HuH-7.5 (cell line): ENCODE results near the gene TFPI.

Experiments
- DNase-seq: peaks from one replicate; pipeline ENCODE4 v3.0.0; 2011; ENCODE audit warnings: low spot score

TFPI gene

DNA sequence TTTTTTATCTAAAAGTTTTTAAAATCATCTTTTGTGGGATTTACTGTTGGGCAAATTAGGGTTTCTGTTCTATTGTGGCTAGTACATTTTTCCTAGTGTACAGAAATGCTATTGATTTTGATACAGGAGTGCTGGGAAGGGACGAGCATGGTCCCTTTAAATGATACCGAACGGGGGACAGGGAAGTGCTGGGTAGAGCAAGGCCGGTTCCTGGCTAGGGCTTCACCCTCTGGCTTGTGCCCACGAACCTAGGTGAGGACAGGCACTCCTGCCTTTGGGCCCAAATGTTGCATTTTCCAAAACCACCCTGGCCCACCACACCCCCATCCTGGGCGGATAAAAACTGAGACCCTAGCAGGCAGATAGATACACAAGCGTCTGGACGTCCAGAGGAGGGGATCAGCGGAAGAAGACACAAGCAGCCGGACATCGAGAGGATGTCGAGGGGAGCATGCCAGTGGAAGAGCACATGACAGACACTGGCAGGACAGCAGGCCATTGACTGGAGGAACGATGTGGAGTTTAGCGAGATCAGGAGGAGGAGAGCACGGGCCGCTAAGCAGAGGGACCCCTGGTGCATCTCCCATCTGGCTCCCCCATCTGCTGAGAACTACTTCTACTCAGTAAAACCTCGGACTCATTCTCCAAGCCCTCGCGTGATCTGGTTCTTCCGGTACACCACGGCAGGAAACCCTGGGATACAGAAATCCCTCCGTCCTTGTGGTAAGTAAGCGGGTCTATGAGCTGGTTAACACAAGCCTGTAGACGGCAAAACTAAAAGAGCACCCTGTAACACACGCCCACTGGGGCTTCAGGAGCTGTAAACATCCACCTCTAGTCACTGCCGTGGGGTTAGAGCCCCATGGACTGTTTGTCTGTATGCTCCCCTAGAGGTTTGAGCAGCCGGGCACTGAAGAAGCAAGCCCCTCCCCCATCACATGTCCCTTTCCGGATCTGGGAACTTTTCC lies 92.7 kb downstream of the TFPI start:
- peak; percentile 6 for DNase-seq

DNA sequence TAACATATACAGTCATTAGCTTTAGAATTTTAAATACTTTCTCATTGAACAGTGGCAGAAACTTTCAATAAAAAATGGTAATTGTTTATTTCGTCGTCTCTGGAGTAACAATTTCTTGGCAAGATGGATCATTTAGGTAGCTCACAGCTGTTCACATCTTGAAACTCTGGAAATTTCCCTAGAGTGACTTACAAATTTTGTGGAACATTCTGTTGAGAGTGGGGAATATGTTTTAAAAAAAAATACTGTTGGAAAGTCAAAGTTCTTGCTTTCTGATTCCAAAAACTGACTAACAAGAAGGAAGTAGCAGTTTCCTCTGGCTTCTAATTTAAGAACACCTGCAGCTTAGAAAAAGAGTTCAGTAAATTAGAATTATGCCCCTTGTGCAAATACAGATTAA lies 95.0 kb downstream of the TFPI start:
- DNase-seq = no peak

GRCh38 chr2:187453078-187453641 lies 101.1 kb downstream of the TFPI start:
- DNase-seq = no peak

GRCh38 chr2:187451510-187451909 lies 102.7 kb downstream of the TFPI start:
- no peak for DNase-seq

DNA sequence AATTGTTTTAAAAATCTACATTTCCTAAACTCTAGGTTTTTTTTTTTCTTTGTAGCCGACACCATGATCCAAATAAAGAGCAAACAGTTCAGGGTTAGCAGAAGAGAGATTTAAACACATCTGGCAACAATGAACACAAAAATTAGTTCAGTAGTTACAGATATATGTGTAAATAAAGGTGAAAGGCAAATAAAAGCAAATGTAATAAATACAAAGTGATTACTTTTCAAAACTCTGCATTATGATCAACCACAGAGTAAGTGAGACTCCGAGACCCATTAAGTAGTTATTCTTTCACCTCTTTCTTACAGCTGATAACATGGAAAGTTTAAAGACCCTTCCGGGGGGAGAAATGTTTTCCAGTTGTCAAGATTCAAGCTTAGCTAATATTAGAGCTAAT lies 106.9 kb downstream of the TFPI start:
- no peak for DNase-seq

GRCh38 chr2:187446711-187447110 lies 107.5 kb downstream of the TFPI start:
- DNase-seq = no peak

DNA sequence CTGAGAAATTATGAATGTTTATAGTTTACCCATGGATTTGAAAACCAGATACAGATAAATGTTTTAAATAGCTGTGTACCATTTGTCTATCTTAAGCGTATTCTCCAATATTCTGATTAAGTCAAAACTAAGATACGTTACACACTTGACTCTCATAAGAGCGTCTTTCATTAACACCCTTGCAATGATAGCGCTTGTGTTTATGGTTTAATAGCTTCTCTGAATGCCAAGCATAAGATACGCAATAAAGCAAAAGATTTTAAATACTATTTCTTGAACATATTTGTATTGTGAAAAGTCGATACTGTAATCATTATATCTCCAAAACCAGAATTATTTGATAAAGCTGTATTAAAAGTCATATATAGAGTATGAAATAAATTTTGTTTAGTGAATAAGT lies 109.2 kb downstream of the TFPI start:
- no peak for DNase-seq

DNA sequence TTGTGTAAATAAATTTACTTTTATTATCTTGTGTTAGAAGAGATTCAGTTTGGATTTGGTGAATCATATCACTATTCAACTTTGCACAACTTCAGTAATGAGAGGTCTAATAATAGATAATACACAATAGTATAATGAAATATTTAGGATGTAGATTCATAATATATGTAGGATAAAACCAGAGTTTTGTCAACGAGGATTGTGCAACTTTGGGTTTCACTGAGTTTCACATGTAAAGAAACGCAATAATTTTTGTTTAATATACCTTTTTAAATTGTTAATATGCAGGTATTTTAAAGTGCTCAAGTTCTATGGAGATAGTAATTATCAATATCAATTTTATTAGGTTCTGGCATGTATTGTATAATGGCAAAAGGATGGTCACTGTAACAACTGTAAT lies 111.5 kb downstream of the TFPI start:
- no peak for DNase-seq

GRCh38 chr2:187442378-187442777 lies 111.9 kb downstream of the TFPI start:
- DNase-seq = no peak

DNA sequence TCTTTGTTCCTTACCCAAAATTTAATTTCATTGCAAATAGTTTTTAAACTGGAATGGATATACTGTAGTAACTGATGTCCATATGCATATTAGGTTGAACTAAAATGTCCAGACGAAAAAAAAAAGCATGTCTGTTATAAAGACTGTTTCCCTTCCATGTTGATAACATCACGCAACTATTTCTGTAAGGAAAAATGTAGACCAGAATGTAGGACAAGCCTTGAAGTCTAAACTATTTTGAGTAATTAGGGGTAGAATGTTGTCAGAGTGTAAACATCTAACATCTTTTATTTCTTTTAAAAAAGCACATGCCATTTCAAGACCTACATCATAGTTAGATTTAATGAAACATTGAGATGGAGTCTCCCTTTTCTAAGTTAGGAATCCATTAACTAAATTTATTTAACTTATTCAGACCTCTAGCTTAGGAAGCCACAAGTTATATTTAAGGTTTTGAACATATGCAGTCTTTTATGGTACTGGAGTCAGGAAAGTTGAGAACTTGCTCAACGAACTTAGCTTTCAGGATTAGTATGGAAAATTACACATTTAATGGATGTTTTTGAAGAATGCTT lies 114.0 kb downstream of the TFPI start:
- no peak for DNase-seq

GRCh38 chr2:187438455-187438854 lies 115.8 kb downstream of the TFPI start:
- DNase-seq = no peak

DNA sequence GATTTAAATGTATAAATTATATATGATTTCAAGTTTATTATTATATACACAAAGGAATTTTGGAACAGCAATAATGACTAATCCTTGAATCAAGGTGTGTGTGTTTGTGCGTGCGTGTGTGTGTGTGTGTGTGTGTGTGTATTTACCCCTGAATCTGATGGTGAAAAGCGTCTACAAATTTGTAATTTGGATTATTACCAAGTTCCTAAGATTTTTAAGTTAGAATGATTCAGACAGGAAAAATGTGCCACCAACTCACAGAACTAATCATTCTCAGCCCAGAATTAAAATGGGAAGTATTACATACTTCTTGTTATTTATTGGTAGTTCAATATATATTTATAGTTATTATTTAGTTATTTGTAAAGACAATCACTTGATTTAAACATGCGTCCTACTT lies 118.5 kb downstream of the TFPI start:
- no peak for DNase-seq

GRCh38 chr2:187435078-187435477 lies 119.2 kb downstream of the TFPI start:
- no peak for DNase-seq

GRCh38 chr2:187434342-187434785 lies 119.9 kb downstream of the TFPI start:
- DNase-seq = no peak

DNA sequence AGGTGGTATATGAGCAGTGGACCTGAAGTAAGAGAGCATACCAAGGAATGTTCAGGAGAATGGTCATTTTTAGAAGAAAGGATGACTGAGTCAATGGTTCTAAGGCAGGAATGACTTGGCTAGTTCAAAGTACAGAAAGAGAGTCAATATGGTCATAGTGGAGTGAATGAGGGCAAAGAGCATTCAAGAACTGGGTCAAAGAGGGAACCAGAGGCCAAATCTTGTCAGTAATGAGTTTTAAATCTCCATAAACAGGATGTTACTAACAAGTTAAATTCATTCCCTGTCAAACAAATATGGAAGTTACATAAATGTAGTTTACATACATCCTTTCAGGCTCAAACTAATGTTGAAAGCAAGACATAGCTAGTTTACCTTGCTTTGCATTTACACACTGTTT lies 122.3 kb downstream of the TFPI start:
- no peak for DNase-seq

DNA sequence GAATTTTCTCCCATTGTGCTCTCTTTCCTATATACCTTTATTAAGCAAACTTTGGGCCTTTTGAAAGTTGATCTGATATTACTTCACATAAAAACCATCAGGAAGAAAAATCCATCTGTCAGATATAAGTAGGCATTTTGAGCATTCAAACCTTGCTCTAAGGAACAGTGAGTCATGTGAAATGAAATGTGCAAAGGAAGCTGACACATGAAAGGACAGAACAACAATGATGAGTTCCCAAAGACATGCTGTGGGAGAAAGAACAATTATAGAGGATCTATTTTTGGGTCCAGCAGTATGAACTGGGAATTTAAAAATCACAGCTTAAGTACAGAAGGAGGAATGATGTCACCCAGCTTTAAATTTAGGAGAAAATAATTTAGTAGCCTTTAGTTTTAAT lies 124.2 kb downstream of the TFPI start:
- DNase-seq = no peak

- no peak for DNase-seq
Observed at GRCh38 chr2:187424146-187424545, 130.1 kb downstream of the TFPI start.

GRCh38 chr2:187422282-187422681 lies 132.0 kb downstream of the TFPI start:
- no peak for DNase-seq

DNA sequence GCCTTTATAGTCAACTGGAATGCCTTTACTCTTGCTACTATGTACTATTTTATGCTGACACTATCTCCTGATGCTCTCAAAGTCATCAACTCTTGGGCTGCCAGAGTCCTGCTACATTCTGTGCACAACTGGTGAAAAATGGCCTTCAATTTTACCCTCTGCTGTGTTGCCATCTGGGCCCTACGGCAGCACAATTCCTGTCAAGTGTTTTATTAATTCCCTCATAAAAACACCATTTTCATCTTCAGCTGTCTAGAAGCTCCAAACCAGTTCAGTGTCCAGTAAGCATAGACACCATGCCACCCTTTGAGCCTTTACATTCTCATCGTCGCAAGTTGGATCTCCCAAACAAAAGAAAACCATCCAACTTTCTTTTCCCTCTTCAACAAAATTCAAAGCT lies 132.7 kb downstream of the TFPI start:
- no peak for DNase-seq

DNA sequence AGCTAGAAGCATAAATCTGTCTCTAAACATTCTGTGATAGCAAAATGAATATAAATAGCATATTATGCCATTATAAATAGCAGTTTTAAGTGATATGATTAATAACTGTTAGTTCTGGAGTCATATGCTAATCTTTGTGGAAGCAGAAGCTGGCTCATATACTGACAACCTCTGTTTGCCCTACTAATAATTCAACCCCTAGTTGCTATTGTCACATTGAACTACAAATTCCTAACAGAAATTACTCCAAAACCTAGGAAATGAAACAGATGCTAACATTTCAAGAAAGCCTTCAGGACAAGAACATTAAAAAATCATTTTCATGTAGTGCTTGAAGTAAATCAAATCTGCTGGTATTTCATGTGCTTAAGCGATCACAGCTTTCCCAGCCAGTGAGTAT lies 134.4 kb downstream of the TFPI start:
- no peak for DNase-seq

- DNase-seq = no peak
Observed at GRCh38 chr2:187415449-187415848, 138.8 kb downstream of the TFPI start.
